ENCODE measurements around the gene C12orf43. TPM values are rescaled to one million over a fixed set of nuclear protein-coding genes. Genes with fewer than 3 reads are reported as not detected.
"Not testable (repeated sequence)": the region's sequence is repeated elsewhere in the genome, so short reads cannot be mapped to it uniquely, and the experiment has no call there.

C12orf43 gene
- total RNA-seq, 1 donor from 2014 or later: 20.2 TPM

- H3K27me3 Mint-ChIP-seq (ENCODE audit: unreplicated experiment): peaks cover 3% of the 10 kb centered on the region
- H3K27ac Mint-ChIP-seq (ENCODE audit: unreplicated experiment): no peak overlapping the region
- H3K4me3 Mint-ChIP-seq (ENCODE audit: unreplicated experiment): no peak overlapping the region
- no peaks in the 10 kb centered on the region for H3K36me3 Mint-ChIP-seq (ENCODE audit: low read depth, unreplicated experiment)
- no peak for TF ChIP-seq CTCF (IDR thresholded peaks at IDR 0.05; ENCODE audit: unreplicated experiment)
- H3K9me3 Mint-ChIP-seq (ENCODE audit: unreplicated experiment): no peaks in the 10 kb centered on the region
- no peak for DNase-seq (ENCODE audit: low spot score)
- no peaks in the 10 kb centered on the region for H3K4me1 Mint-ChIP-seq (ENCODE audit: unreplicated experiment)
Observed at GRCh38 chr12:121053706-121054105, 37.4 kb upstream of the C12orf43 start.

- Mint-ChIP-seq H3K4me1 (ENCODE audit: unreplicated experiment) (no peaks in the 10 kb centered on the region), H3K9me3 (ENCODE audit: unreplicated experiment) (no peaks in the 10 kb centered on the region), H3K27me3 (ENCODE audit: unreplicated experiment) (peaks cover 4% of the 10 kb centered on the region), H3K4me3 (ENCODE audit: unreplicated experiment) (no peak overlapping the region), H3K27ac (ENCODE audit: unreplicated experiment) (no peak overlapping the region), H3K36me3 (ENCODE audit: low read depth, unreplicated experiment) (no peaks in the 10 kb centered on the region)
- TF ChIP-seq CTCF (IDR thresholded peaks at IDR 0.05; ENCODE audit: unreplicated experiment): no peak
- no peak for DNase-seq (ENCODE audit: low spot score)
Observed at GRCh38 chr12:121050725-121051124, 34.4 kb upstream of the C12orf43 start.

- peaks cover 3% of the 10 kb centered on the region for H3K27me3 Mint-ChIP-seq (ENCODE audit: unreplicated experiment)
- H3K36me3 Mint-ChIP-seq (ENCODE audit: low read depth, unreplicated experiment): no peaks in the 10 kb centered on the region
- H3K4me1 Mint-ChIP-seq (ENCODE audit: unreplicated experiment): no peaks in the 10 kb centered on the region
- DNase-seq (ENCODE audit: low spot score): no peak
- no peak overlapping the region for H3K4me3 Mint-ChIP-seq (ENCODE audit: unreplicated experiment)
- H3K9me3 Mint-ChIP-seq (ENCODE audit: unreplicated experiment): no peaks in the 10 kb centered on the region
- TF ChIP-seq CTCF (IDR thresholded peaks at IDR 0.05; ENCODE audit: unreplicated experiment): no peak
- no peak overlapping the region for H3K27ac Mint-ChIP-seq (ENCODE audit: unreplicated experiment)
Observed at GRCh38 chr12:121048442-121048841, 32.2 kb upstream of the C12orf43 start.

GRCh38 chr12:121047400-121047799, 31.1 kb upstream of the C12orf43 start:
- H3K36me3 Mint-ChIP-seq (ENCODE audit: low read depth, unreplicated experiment); DNase-seq (ENCODE audit: low spot score); H3K9me3 Mint-ChIP-seq (ENCODE audit: unreplicated experiment); H3K27ac Mint-ChIP-seq (ENCODE audit: unreplicated experiment); H3K4me3 Mint-ChIP-seq (ENCODE audit: unreplicated experiment); H3K27me3 Mint-ChIP-seq (ENCODE audit: unreplicated experiment); H3K4me1 Mint-ChIP-seq (ENCODE audit: unreplicated experiment): not testable (repeated sequence)

- H3K4me1 Mint-ChIP-seq (ENCODE audit: unreplicated experiment): no peaks in the 10 kb centered on the region
- H3K4me3 Mint-ChIP-seq (ENCODE audit: unreplicated experiment): no peak overlapping the region
- no peak overlapping the region for H3K27ac Mint-ChIP-seq (ENCODE audit: unreplicated experiment)
- peaks cover 7% of the 10 kb centered on the region for H3K27me3 Mint-ChIP-seq (ENCODE audit: unreplicated experiment)
- no peak for TF ChIP-seq CTCF (IDR thresholded peaks at IDR 0.05; ENCODE audit: unreplicated experiment)
- no peak for DNase-seq (ENCODE audit: low spot score)
- H3K36me3 Mint-ChIP-seq (ENCODE audit: low read depth, unreplicated experiment): no peaks in the 10 kb centered on the region
- H3K9me3 Mint-ChIP-seq (ENCODE audit: unreplicated experiment): no peaks in the 10 kb centered on the region
Observed at GRCh38 chr12:121043067-121043466, 26.8 kb upstream of the C12orf43 start.
